NCI-H345 (cell line): ENCODE measurements around the gene STYX.
"Not testable (repeated sequence)": the region's sequence is repeated elsewhere in the genome, so short reads cannot be mapped to it uniquely, and the experiment has no call there.

ENCODE experiments used
- DNase-seq: peaks from one replicate; lab custom pipeline; 2025; lab: John Stamatoyannopoulos, UW

STYX gene

GRCh38 chr14:52727509-52727908 lies 2.5 kb upstream of the STYX start:
- DNase-seq = not testable (repeated sequence)

DNA sequence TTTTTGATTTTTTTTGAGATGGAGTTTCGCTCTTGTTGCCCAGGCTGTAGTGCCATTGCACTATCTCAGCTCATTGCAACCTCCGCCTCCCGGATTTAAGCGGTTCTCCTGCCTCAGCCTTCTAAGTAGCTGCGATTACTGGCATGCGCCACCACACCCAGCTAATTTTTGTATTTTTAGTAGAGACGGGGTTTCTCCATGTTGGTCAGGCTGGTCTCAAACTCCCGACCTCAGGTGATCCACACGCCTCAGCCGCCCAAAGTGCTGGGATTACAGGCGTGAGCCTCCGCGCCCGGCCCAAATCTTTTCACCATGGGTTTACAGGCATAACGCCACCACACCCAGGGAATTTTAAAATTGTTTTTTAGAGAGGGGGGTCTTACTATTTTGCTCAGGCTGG lies 931 bp upstream of the STYX start:
- DNase-seq = not testable (repeated sequence)

DNA sequence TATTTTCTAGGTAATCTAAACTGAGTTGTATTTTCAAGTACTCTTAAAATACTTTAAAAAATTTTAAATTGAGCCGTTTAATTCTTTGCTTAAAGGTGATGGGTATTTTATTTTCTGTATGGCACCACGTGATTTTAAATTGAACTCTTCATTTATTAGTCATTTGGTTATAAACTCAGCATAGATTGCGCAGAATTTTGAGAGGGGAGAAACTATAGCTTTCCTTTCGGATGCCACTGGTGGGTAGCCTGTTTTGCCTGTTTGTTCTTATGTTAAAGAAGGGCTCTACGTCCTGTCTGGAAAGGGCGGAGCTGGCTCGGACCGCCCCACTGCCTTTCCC lies 411 bp upstream of the STYX start:
- no peak for DNase-seq

GRCh38 chr14:52730709-52731111 lies 744 bp downstream of the STYX start:
- peak; percentile 21 for DNase-seq

DNA sequence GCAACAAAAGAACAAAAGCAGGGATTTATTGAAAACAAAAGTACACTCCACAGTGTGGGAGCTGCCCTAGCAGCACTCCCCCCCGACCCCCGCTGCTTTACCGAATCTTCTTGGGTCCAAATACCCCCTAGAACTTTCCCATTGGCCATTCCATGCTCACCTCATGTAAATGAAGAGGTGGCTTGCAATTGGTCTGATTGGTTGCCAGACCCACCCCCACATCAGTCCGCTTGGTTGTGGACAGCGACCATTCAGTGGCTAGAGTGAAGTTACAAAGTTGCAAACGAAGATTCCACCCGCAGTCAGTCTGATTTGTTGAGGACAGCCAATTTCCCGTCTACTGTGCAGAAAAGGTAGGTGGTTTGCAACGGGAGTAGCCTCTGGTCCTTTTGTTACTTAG lies 3.9 kb downstream of the STYX start:
- DNase-seq = no peak

DNA sequence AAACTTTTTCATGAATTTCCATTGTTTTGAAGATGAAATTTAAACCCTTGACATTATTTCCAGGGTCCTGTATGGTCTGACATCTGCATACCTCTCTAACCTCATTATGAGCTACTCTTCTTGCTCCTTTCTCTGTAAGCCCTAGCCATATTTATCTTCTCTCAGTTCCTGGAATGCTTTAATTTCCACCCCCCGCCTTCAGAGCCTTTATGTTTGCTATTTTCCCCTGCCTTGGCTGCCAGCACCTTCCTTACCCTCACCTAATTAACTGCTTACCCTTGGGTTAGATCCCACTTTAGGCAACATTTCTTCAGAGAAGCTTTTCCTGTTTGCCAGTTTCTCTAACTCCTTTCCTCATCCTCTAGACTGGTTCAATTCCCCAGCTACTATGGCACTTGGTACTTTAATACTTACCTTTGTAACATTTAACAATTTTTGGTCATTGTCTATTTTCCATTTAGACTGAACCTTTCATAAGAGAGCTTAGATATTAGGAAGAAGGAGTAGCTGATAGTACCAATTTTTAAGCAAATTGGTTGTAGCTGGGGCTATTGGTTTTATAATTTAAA lies 6.0 kb downstream of the STYX start:
- DNase-seq = no peak

GRCh38 chr14:52738409-52738808 lies 8.4 kb downstream of the STYX start:
- no peak for DNase-seq

DNA sequence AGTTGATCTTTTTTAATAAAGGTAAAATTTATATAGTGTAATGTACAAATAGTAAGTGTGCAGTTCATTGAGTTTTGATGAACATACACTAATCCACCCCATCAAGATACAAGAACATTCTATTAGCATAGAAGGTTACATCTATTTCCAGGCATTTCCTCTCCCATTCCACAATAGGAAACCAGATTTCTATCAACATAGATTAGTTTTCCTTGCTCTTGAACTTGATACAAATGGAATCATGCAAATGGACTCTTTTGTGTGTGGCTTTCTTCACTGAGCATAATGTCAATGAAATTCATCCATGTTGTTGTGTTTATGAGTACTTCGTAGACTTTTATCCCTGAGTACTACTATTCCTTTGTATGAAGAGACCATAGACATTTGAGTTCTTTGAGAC lies 10.8 kb downstream of the STYX start:
- DNase-seq = no peak

DNA sequence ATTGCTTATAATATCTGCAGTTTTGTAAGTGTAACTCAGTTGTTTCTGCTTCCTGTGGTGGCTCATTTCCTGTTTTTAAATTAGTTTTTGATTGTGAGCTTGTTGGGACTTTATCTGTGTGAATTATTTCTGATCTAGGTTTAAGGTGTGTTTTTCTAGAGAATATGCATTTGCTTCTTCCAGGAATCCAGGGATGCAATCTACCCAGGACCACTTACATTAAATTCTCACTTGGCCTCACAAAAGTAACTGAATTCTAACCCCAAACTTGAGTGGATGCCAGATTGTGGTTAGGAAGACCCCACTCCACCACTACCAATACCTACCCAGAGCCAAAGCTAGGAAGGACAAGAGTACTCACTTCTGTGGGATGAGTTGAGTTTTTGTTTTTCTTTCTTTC lies 11.9 kb downstream of the STYX start:
- no peak for DNase-seq

DNA sequence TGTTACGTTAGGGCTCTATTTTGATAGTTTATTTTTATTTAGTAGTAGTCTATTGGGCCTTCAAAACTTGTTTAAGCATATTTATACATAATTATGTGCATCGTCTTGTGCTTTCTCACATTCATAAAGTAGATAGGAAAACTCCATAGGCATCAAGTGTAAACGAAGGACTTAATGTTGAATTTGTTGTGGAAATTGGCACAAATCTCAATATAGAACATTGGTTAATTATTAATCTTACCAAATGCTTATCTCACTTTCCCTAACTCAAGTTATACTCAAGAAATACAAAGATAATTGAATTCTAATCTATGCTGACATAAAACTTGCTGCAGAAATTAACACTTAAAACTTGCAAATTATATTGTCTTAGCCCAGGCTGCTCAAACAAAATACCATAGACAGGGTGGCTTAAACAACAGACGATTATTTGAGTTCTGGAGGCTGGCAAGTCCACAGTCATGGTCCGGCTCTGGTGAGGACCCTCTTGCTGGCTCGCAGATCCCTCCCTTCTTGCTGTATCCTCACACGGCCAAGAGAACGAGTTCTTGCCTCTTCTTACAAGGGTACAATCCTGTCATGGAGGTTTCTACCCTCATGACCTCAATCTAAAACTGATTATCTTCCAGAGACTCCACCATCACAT lies 18.8 kb downstream of the STYX start:
- no peak for DNase-seq

DNA sequence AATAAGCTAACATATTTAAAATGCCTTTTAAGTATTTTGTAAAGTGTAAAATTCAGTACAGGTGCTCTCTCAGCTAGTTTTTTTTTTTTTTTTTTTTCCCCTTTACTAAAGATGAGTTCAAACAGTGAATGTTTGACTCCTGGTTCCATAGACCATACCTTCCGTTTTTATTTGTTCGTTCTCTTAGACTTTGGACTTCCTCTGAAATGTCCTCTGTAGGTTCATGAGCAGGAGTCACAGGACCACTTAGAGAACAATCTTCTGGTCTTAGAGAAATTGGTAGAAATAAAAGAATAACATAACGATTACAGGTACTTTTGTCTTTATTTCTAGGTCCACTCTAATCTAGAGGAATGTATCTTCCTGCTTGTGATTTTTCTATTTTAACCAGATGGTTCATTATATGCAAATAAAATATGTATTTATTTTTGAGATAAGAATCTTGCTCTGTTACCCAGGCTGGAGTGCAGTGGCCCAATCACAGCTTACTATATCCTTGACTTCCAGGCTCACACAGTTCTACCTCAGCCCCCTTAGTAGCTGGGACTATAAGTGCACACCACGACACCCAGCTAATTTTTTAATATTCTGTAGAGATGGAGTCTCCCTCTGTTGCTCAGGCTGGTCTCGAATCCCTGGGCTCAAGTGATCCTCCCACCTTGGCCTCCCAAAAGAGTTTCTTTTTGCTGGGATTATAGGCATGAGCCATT lies 25.8 kb downstream of the STYX start:
- no peak for DNase-seq

- DNase-seq = no peak
Observed at GRCh38 chr14:52759145-52759544, 29.2 kb downstream of the STYX start.

- DNase-seq = not testable (repeated sequence)
Observed at GRCh38 chr14:52762923-52763322, 33.0 kb downstream of the STYX start.

DNA sequence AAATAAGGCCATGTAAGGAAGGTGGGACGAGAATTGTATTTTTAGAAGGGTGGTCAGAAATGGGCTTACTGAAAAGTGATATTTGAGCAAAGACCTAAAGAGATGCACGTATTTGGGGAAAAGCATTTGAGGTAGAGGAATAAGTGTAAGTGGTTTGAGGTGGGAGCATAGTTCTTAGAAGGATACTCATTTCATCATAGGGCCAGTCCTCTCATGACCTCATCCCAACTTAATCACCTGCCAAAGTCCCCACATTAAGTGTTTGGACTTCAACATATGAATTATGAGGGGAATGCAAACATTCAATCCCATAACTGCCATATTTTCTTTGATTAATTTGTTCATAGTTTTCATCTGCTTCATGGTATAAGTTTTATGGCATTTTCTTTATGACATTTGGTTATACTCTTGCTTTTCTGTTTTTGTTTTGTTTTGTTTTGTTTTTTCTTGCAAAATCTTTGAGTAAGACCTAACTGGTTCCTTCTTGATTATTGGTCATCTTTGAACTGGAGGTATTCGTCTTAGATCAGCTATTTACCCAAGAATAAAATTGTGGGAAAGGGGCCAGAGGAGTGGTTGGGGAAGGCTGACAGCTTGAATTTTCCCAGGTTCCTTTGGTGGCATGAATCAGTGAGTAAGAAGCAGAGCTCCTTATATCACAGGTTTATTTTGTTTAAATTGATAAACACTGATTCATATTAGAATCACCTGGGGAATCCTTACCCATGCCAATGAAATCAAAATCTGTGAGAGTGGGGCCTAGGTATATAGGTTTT lies 37.3 kb downstream of the STYX start:
- no peak for DNase-seq

DNA sequence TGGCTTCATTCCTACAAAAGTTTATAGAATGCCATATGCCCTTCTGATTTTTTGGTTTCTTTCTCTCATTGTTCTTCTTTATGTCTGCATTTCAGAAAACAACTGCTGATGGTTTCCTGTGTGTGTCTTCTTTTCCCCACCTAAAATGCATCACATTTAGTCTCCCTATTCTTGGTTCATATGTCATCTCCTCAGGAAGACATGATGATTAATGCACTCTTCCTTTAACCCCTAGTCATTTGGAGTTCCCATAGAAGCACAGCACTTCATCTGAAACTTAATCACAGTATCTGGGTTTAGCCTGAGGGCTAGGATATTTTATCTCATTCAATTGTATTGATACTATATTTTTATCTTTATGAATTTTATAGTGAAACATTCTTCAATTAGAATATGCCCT lies 39.9 kb downstream of the STYX start:
- DNase-seq = no peak

DNA sequence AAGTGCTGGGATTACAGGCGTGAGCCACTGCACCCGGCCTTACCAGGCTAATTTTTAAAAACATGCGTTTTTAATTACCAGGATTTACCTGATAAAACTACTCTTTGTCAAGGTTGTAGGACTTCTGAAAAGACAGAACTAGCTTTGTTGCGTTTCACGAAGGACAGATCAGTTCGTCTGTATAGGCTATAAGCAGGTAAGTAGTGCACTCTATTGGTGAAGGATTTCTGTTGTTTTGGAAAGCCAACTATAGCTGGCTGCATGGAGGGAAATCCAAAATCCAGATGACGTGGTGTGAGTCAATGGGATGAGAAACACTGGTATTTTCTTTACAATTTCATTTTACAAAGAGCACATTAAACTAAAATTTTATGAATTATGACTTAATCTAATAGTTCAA lies 46.9 kb downstream of the STYX start:
- no peak for DNase-seq

DNA sequence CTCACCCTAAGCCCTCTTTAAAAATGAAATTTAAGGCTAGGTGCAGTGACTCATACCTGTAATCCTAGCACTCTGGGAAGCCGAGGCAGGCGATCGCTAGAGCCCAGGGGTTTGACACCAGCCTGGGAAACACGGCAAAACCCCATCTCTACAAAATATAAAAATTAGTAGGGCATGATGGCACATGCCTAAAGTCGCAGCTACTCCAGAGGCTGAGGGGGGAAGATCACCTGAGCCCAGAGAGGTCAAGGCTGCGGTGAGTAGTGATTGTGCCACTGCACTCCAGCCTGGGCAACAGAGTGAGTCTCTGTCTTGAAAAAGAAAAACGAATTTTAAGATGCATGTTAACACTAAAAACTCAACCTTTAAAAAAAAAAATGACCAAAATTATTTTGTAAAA lies 48.7 kb downstream of the STYX start:
- DNase-seq = no peak

- no peak for DNase-seq
Observed at GRCh38 chr14:52780893-52781292, 50.9 kb downstream of the STYX start.

- no peak for DNase-seq
Observed at GRCh38 chr14:52781629-52782028, 51.7 kb downstream of the STYX start.

DNA sequence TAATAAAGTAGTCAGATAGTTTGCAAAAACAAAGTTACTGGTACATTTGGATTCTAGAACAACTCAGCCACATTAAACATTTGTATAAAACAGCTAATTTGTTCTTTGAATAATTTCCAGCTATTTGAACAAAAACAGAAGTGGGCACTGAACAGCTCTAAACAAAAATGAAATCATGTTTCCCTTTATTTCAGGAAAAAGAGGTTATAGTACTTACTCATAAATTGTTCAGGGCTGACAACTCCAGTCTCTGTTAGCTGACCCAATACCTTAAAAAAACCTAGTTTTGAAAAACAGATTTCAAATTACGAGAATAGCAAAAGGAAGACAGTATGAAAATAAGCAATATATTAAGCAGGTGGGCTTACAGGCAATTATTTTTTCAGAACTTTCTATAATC lies 53.2 kb downstream of the STYX start:
- DNase-seq = no peak

DNA sequence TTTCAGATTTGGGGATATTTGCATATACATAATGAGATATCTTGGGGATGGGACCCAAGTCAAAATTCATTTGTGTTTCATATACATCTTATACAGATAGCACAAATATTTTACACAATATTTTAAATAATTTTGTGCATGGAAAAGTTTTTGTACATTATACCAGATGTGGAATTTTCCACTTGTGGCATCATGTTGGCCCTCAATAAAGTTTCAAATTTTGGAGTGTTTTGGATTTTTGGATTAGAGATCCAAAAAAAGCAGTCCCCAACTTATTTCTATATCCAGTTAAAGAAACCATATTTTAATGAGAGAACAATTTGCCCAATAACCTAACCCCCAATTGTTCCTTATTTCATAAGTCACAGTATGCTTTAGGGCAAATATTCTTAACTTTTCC lies 56.9 kb downstream of the STYX start:
- DNase-seq = no peak

- no peak for DNase-seq
Observed at GRCh38 chr14:52789118-52789517, 59.2 kb downstream of the STYX start.
